Measurements from ENCODE around the gene WDR59.

Gene WDR59

DNA sequence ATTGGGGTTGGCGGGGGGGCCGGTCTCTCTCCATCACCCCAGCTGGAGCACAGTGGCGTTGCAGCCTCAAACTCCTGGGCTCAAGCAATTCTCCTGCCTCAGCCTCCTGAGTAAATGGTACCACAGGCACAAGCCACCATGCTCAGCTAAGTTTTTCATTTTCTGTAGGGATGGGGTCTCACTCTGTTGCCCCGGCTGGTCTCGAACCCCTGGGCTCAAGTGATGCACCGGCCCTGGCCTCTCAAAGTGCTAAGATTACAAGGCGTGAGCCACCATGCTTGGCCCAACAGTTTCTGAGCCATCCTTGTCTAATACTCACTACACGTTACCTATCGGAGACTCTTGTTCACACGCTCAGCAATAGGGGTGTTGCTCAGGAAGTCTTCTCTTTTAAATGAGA lies 11.6 kb downstream of the WDR59 start:
- TF ChIP-seq CTCF (conservative IDR thresholded peaks at IDR 0.05; ENCODE audit: control insufficient read depth, insufficient read depth, low read depth, low read length) = no peak
- no peak for DNase-seq (ENCODE audit: low read depth)

DNA sequence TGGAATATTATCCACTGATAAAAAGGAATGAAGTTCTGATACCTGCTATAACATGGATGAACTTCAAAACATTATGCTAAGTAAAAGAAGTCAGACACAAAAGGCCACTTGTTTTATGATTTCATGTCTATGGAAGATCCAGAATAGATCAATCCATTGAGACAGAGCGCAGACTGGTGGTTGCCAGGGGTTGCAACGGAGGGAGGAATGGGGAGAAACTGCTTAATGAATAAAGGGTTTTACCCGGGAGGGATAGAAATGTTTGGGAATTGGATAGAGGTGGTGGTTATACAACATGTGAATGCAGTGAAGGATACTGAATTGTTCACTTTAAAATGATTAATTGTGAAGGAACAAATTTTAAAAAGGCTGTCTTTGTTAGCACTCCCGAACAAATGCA lies 30.2 kb downstream of the WDR59 start:
- DNase-seq (ENCODE audit: low read depth) = no peak
- no peak for TF ChIP-seq CTCF (conservative IDR thresholded peaks at IDR 0.05; ENCODE audit: control insufficient read depth, insufficient read depth, low read depth, low read length)
- H3K4me3 ChIP-seq (ENCODE audit: control insufficient read depth, low read depth, low read length) = no peak overlapping the region

More for the DNA sequence above, 11.6 kb downstream of the WDR59 start:
- no peak overlapping the region for H3K4me3 ChIP-seq (ENCODE audit: control insufficient read depth, low read depth, low read length)

- DNase-seq (ENCODE audit: low read depth) = no peak
- no peak overlapping the region for H3K4me3 ChIP-seq (ENCODE audit: control insufficient read depth, low read depth, low read length)
- no peak for TF ChIP-seq CTCF (conservative IDR thresholded peaks at IDR 0.05; ENCODE audit: control insufficient read depth, insufficient read depth, low read depth, low read length)
Observed at GRCh38 chr16:74951681-74952080, 33.2 kb downstream of the WDR59 start.

DNA sequence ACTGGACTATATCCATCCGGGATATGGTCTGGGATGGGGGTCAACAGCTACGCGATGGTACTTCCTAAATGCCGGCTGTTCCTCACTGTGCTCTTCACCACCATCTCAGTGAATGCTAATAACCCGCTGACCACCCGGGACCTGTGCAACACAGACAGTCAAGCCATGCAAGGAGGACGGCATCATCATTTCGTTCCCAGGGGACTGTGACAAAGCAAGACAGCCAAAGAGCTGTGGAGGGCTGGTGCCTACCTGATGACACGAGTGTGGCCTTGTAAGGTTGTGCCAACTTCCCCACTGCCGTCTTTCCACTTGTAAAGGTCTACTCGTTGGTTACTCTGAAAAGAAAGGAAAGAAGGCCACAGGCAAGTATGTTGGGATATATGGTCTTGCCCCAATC lies 33.7 kb downstream of the WDR59 start:
- no peak for DNase-seq (ENCODE audit: low read depth)
- no peak for TF ChIP-seq CTCF (conservative IDR thresholded peaks at IDR 0.05; ENCODE audit: control insufficient read depth, insufficient read depth, low read depth, low read length)
- H3K4me3 ChIP-seq (ENCODE audit: control insufficient read depth, low read depth, low read length) = no peak overlapping the region

- no peak for DNase-seq (ENCODE audit: low read depth)
- TF ChIP-seq CTCF (conservative IDR thresholded peaks at IDR 0.05; ENCODE audit: control insufficient read depth, insufficient read depth, low read depth, low read length) = no peak
- H3K4me3 ChIP-seq (ENCODE audit: control insufficient read depth, low read depth, low read length) = no peak overlapping the region
Observed at GRCh38 chr16:74950511-74950910, 34.4 kb downstream of the WDR59 start.

GRCh38 chr16:74949309-74949708 lies 35.6 kb downstream of the WDR59 start:
- no peak overlapping the region for H3K4me3 ChIP-seq (ENCODE audit: control insufficient read depth, low read depth, low read length)
- TF ChIP-seq CTCF (conservative IDR thresholded peaks at IDR 0.05; ENCODE audit: control insufficient read depth, insufficient read depth, low read depth, low read length) = no peak
- DNase-seq (ENCODE audit: low read depth) = no peak

DNA sequence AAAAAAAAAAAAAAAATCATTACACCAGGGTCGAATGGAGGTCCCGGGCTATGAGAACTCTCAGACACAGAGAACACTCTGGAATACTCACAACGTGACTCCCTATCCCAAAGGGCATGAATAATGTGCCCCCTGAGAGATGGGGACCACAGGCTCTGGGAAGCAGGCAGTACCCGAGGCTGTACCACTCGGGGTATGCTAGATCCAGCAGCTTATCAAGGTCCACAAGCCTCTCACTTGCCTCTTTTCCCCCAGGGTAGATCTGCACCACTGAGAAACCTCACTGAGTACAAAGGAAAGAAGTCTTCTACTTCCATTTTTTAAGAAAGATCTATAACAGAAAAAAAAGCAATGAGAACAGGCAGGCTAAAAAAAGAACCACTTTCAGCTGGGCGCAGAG lies 40.5 kb downstream of the WDR59 start:
- TF ChIP-seq CTCF (conservative IDR thresholded peaks at IDR 0.05; ENCODE audit: control insufficient read depth, insufficient read depth, low read depth, low read length) = no peak
- no peak for DNase-seq (ENCODE audit: low read depth)
- H3K4me3 ChIP-seq (ENCODE audit: control insufficient read depth, low read depth, low read length) = no peak overlapping the region
